HCT116 (cell line): ENCODE data around the gene OR13J1. TPM values are rescaled to one million over a fixed set of nuclear protein-coding genes. Genes with fewer than 3 reads are reported as not detected.

Experiments used
- ATAC-seq: fragments of 200-7000 bp; cut with Tn5 transposase; 2 replicates; pipeline ENCODE4 v1.9.1; 2020; ENCODE audit warnings: mild to moderate bottlenecking, moderate library complexity
- BruUV-seq: library from RNA; stranded (reverse); fragments of 400-500 nt; replicated peaks from 2 replicates; lab custom pipeline; 2021; lab: Mats Ljungman, UMichigan
- CTCF ChIA-PET: fragments of 300-600 bp; sonication (Branson Sonifier 250); formaldehyde crosslinking; loops from one replicate; lab custom pipeline; 2021; ENCODE audit warnings: antibody characterized with exemption; lab: Charles Lee
- POLR2A ChIA-PET: fragments of 300-600, 350-600 bp; sonication (Branson Sonifier 250); formaldehyde crosslinking; loops from one replicate; lab custom pipeline; 2021; ENCODE audit warnings: antibody characterized with exemption; lab: Charles Lee
- RAD21 ChIA-PET, 2 experiments: fragments of 300-600 bp; sonication (Branson Sonifier 250); formaldehyde crosslinking; loops; one replicate each; lab custom pipeline; 2023; ENCODE audit warnings: low total read pairs in 2 of 2; ENCODE audit not compliant: uncharacterized antibody in 2 of 2, unreplicated experiment in 2 of 2, low non-redundant PET in 1 of 2; lab: Charles Lee
- DNase-seq: peaks from one replicate; pipeline ENCODE4 v3.0.0-alpha.2; 2010; ENCODE audit warnings: low read depth, low spot score
- H2AFZ ChIP-seq: fragments of 200-600 bp; shearing (Covaris generic), sonication (generic); 2 replicates; pipeline ENCODE4 v1.6.1; 2017; ENCODE audit warnings: low read depth, mixed run types, mixed read lengths, antibody characterized with exemption, low read length; ENCODE audit not compliant: poor library complexity, severe bottlenecking
- H3K27ac ChIP-seq: 2 replicates; pipeline ENCODE4 v1.5.1; 2012; ENCODE audit warnings: low read depth, low read length
- H3K27me3 ChIP-seq: fragments of 200-600 bp; sonication (generic); 2 replicates; pipeline ENCODE4 v1.6.1; 2016; ENCODE audit warnings: mixed run types, low read length, mixed read lengths; ENCODE audit not compliant: insufficient read depth
- H3K36me3 ChIP-seq, 2 experiments: fragments of 200-500 bp in 1 of 2; fragments of 200-600 bp in 1 of 2; sonication (Bioruptor generic) in 1 of 2; sonication (generic) in 1 of 2; 2 replicates each; pipeline versions ENCODE4 v1.5.1 to v1.6.1; 2014 to 2016; ENCODE audit warnings: low read length in 2 of 2, inconsistent platforms in 1 of 2, mixed read lengths in 1 of 2, mixed run types in 1 of 2; ENCODE audit not compliant: insufficient read depth in 2 of 2, control insufficient read depth in 1 of 2
- H3K4me1 ChIP-seq, 2 experiments: fragments of 200-600 bp in 1 of 2; sonication (generic) in 1 of 2; 2 replicates each; pipeline versions ENCODE4 v1.5.1 to v1.6.1; 2012 to 2017; ENCODE audit warnings: low read length in 2 of 2, inconsistent platforms in 1 of 2, mild to moderate bottlenecking in 1 of 2, mixed read lengths in 1 of 2, mixed run types in 1 of 2, moderate library complexity in 1 of 2; ENCODE audit not compliant: insufficient read depth in 2 of 2, control insufficient read depth in 1 of 2
- H3K4me2 ChIP-seq: fragments of 200-600 bp; sonication (generic); 2 replicates; pipeline ENCODE4 v1.6.1; 2017; ENCODE audit warnings: mixed run types, low read length, mixed read lengths
- H3K4me3 ChIP-seq, 2 experiments: fragments of 200-600 bp in 1 of 2; sonication (generic) in 1 of 2; replicated peaks in 1 of 2; 2 replicates each; pipeline ENCODE4 v1.5.1; 2011 to 2016; ENCODE audit warnings: low read length in 2 of 2, control low read depth in 1 of 2, low read depth in 1 of 2, mild to moderate bottlenecking in 1 of 2, mixed read lengths in 1 of 2, mixed run types in 1 of 2
- H3K79me2 ChIP-seq: fragments of 200-600 bp; sonication (generic); 2 replicates; pipeline ENCODE4 v1.6.1; 2017; ENCODE audit warnings: mild to moderate bottlenecking, mixed run types, low read length, moderate library complexity, mixed read lengths; ENCODE audit not compliant: insufficient read depth
- H3K9ac ChIP-seq: fragments of 200-600 bp; sonication (generic); 2 replicates; pipeline ENCODE4 v1.6.1; 2016; ENCODE audit warnings: low read length, mixed read lengths
- H3K9me2 ChIP-seq: fragments of 200-600 bp; sonication (generic), shearing (Covaris generic); 2 replicates; pipeline ENCODE4 v1.6.1; 2017; ENCODE audit warnings: mixed run types, mild to moderate bottlenecking, moderate library complexity; ENCODE audit not compliant: insufficient read depth
- H3K9me3 ChIP-seq, 2 experiments: fragments of 200-500 bp in 1 of 2; fragments of 200-600 bp in 1 of 2; sonication (Bioruptor generic) in 1 of 2; sonication (generic) in 1 of 2; 2 replicates each; pipeline ENCODE4 v1.6.1; 2014 to 2017; ENCODE audit warnings: low read length in 2 of 2, mixed read lengths in 2 of 2, inconsistent platforms in 1 of 2, low read depth in 1 of 2, mild to moderate bottlenecking in 1 of 2, mixed run types in 1 of 2, moderate library complexity in 1 of 2; ENCODE audit not compliant: control insufficient read depth in 1 of 2, insufficient read depth in 1 of 2
- H4K20me1 ChIP-seq: fragments of 200-600 bp; sonication (generic), shearing (Covaris generic); 2 replicates; pipeline ENCODE4 v1.6.1; 2017; ENCODE audit warnings: mixed run types, mild to moderate bottlenecking, moderate library complexity; ENCODE audit not compliant: insufficient read depth
- CEBPB ChIP-seq: IDR thresholded peaks from 2 replicates; pipeline ENCODE4 v1.6.1; 2012; ENCODE audit warnings: low read depth
- EZH2phosphoT487 ChIP-seq: fragments of 200-600 bp; IDR thresholded peaks from 2 replicates; pipeline ENCODE4 v1.6.1; 2018; ENCODE audit warnings: antibody characterized with exemption, borderline replicate concordance
- RAD21 ChIP-seq: IDR thresholded peaks from 2 replicates; pipeline ENCODE4 v1.6.1; 2012; ENCODE audit warnings: low read depth, mild to moderate bottlenecking
- SIN3A ChIP-seq: IDR thresholded peaks from 2 replicates; pipeline ENCODE4 v1.6.1; 2012; ENCODE audit warnings: low read depth
- SRF ChIP-seq: IDR thresholded peaks from 2 replicates; pipeline ENCODE4 v1.6.1; 2012; ENCODE audit warnings: low read depth
- intact Hi-C: fragments of 100-400 bp; cut with micrococcal nuclease; formaldehyde crosslinking; loops from 2 replicates; pipeline ENCODE4 v1.10.0; 2022
- total RNA-seq: library from RNA; stranded (reverse); gene quantifications from one replicate; pipeline ENCODE4 v1.2.1, GENCODE V29; 2021; ENCODE audit not compliant: unreplicated experiment
- TF ChIP-seq, protein P1 (sequence below): IDR thresholded peaks from 2 replicates; pipeline ENCODE4 v1.6.1; 2012; ENCODE audit warnings: low read depth

Gene OR13J1
- total RNA-seq, 1 experiment from 2014 or later: not detected

- H3K36me3 ChIP-seq: no peaks in the 10 kb centered on the region
- ChIA-PET POLR2A (no interaction called here), CTCF (interaction anchor here (2.4 kb wide), 1 partner anchor 120 kb away, joined by 8 read pairs; no protein-coding TSS in a partner anchor), RAD21 (no interaction called here)
- DNase-seq: no peak
- H3K4me2 ChIP-seq: no peak overlapping the region
- no TSS peak for BruUV-seq
- no peak overlapping the region; the same call in 1 of the 2 replicates for H3K27ac ChIP-seq
- intact Hi-C loops: no loop called here
- H3K79me2 ChIP-seq: no peaks in the 10 kb centered on the region
- H3K27me3 ChIP-seq: no peaks in the 10 kb centered on the region
- H3K9me2 ChIP-seq: no peaks in the 10 kb centered on the region
- H3K4me3 ChIP-seq: no peak overlapping the region
- ATAC-seq: no peak
- H2AFZ ChIP-seq: no peak overlapping the region
- no peaks in the 10 kb centered on the region for H3K9me3 ChIP-seq
- TF ChIP-seq SIN3A (no peak), RAD21 (no peak), EZH2phosphoT487 (no peak), SRF (no peak), CEBPB (no peak)
- TF ChIP-seq, protein P1, sequence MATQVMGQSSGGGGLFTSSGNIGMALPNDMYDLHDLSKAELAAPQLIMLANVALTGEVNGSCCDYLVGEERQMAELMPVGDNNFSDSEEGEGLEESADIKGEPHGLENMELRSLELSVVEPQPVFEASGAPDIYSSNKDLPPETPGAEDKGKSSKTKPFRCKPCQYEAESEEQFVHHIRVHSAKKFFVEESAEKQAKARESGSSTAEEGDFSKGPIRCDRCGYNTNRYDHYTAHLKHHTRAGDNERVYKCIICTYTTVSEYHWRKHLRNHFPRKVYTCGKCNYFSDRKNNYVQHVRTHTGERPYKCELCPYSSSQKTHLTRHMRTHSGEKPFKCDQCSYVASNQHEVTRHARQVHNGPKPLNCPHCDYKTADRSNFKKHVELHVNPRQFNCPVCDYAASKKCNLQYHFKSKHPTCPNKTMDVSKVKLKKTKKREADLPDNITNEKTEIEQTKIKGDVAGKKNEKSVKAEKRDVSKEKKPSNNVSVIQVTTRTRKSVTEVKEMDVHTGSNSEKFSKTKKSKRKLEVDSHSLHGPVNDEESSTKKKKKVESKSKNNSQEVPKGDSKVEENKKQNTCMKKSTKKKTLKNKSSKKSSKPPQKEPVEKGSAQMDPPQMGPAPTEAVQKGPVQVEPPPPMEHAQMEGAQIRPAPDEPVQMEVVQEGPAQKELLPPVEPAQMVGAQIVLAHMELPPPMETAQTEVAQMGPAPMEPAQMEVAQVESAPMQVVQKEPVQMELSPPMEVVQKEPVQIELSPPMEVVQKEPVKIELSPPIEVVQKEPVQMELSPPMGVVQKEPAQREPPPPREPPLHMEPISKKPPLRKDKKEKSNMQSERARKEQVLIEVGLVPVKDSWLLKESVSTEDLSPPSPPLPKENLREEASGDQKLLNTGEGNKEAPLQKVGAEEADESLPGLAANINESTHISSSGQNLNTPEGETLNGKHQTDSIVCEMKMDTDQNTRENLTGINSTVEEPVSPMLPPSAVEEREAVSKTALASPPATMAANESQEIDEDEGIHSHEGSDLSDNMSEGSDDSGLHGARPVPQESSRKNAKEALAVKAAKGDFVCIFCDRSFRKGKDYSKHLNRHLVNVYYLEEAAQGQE: no peak
- no peaks in the 10 kb centered on the region for H4K20me1 ChIP-seq
- H3K9ac ChIP-seq: no peak overlapping the region
- H3K4me1 ChIP-seq: peaks cover 44 to 64% of the 10 kb centered on the region in 2 experiments
These were observed 39.7 kb upstream of the OR13J1 start for GRCh38 chr9:35909687-35910612.
